HG02610 (cell line): ENCODE data around the gene GALNT7.

ENCODE experiments used
- ATAC-seq: cut with Tn5 transposase; IDR thresholded peaks from one replicate; pipeline ENCODE4 v1.9.1; 2021; ENCODE audit warnings: mild to moderate bottlenecking, moderate library complexity; ENCODE audit not compliant: unreplicated experiment

Gene GALNT7

GRCh38 chr4:173231916-173232315 lies 63.3 kb downstream of the GALNT7 start:
- ATAC-seq: peak; percentile 75

- no peak for ATAC-seq
Observed at GRCh38 chr4:173233857-173234256, 65.2 kb downstream of the GALNT7 start.

- ATAC-seq: no peak
Observed at GRCh38 chr4:173235050-173235449, 66.4 kb downstream of the GALNT7 start.

GRCh38 chr4:173236301-173236700 lies 67.7 kb downstream of the GALNT7 start:
- ATAC-seq: no peak

- ATAC-seq: no peak
Observed at GRCh38 chr4:173237152-173237551, 68.5 kb downstream of the GALNT7 start.

GRCh38 chr4:173237762-173238161 lies 69.2 kb downstream of the GALNT7 start:
- ATAC-seq: no peak

GRCh38 chr4:173240696-173241095 lies 72.1 kb downstream of the GALNT7 start:
- no peak for ATAC-seq

GRCh38 chr4:173242466-173243250 lies 74.0 kb downstream of the GALNT7 start:
- ATAC-seq: no peak

GRCh38 chr4:173243321-173243720 lies 74.7 kb downstream of the GALNT7 start:
- no peak for ATAC-seq

- ATAC-seq: peak; percentile 84
Observed at GRCh38 chr4:173243917-173244658, 75.5 kb downstream of the GALNT7 start.

- no peak for ATAC-seq
Observed at GRCh38 chr4:173245952-173246351, 77.3 kb downstream of the GALNT7 start.

GRCh38 chr4:173246719-173247118 lies 78.1 kb downstream of the GALNT7 start:
- ATAC-seq: peak; percentile 59

- ATAC-seq: no peak
Observed at GRCh38 chr4:173247321-173247720, 78.7 kb downstream of the GALNT7 start.

GRCh38 chr4:173248690-173249089 lies 80.1 kb downstream of the GALNT7 start:
- ATAC-seq: no peak

GRCh38 chr4:173252024-173252935 lies 83.7 kb downstream of the GALNT7 start:
- peak; percentile 98 for ATAC-seq

GRCh38 chr4:173253561-173253960 lies 85.0 kb downstream of the GALNT7 start:
- no peak for ATAC-seq

GRCh38 chr4:173254646-173255045 lies 86.0 kb downstream of the GALNT7 start:
- ATAC-seq: peak; percentile 17

GRCh38 chr4:173256825-173257224 lies 88.2 kb downstream of the GALNT7 start:
- ATAC-seq: no peak

- peak; percentile 85 for ATAC-seq
Observed at GRCh38 chr4:173257732-173258717, 89.4 kb downstream of the GALNT7 start.

- no peak for ATAC-seq
Observed at GRCh38 chr4:173258866-173259265, 90.3 kb downstream of the GALNT7 start.
